Measurements from ENCODE around the gene TYK2. TPM values are rescaled to one million over a fixed set of nuclear protein-coding genes. Genes with fewer than 3 reads are reported as not detected.
"Not testable (repeated sequence)": the region's sequence is repeated elsewhere in the genome, so short reads cannot be mapped to it uniquely, and the experiment has no call there.

The TYK2 gene
- total RNA-seq, 6 donors from 2014 or later = 91.5 to 569 (median 152) TPM

DNA sequence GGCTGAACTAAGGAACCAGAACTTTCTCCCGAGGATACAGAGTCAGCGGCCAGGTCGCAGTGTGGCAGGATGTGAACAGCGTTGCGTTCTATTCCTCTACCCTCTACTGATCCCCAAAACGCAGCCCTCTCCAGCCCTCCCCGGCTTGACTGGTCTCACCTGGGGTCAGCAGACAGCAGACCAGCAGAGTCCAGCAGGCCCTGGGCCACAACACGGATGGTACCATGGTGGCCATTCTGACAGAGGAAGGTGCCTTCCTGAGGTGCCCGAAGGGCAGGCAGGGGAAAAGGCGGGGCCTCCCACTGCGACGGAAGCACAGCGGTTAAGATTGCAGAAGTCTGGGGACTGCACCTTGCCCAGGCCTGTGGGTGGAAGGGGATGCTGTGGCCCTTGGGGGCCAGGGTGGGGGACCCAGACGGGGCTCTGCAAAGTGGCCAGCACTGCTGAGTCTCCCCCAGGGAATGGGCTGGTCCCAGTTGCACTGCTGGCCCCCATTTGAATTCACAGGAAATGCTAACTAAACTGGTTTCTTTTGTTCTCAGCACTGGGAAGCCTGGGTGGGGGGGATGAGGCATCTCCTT, 40.9 kb downstream of the TYK2 start, which contains the start of gene ICAM3:
Gene ICAM3 (minus strand): TSS at position 245 of the 581 bp plus-strand sequence. CDS start 10 bp downstream, at position 235.
- DNase-seq (peak; percentile 59 to 77), ATAC-seq (ENCODE audit: low FRiP score in 2 of 2) (peak; percentile 16 to 64)
- H3K36me3 ChIP-seq = no peaks in the 10 kb centered on the region
- H3K9me3 ChIP-seq = no peaks in the 10 kb centered on the region
- H3K4me1 ChIP-seq = peaks cover under 1 to 21% (median 7%) of the 10 kb centered on the region in 4 donors
- TF ChIP-seq, protein P1, sequence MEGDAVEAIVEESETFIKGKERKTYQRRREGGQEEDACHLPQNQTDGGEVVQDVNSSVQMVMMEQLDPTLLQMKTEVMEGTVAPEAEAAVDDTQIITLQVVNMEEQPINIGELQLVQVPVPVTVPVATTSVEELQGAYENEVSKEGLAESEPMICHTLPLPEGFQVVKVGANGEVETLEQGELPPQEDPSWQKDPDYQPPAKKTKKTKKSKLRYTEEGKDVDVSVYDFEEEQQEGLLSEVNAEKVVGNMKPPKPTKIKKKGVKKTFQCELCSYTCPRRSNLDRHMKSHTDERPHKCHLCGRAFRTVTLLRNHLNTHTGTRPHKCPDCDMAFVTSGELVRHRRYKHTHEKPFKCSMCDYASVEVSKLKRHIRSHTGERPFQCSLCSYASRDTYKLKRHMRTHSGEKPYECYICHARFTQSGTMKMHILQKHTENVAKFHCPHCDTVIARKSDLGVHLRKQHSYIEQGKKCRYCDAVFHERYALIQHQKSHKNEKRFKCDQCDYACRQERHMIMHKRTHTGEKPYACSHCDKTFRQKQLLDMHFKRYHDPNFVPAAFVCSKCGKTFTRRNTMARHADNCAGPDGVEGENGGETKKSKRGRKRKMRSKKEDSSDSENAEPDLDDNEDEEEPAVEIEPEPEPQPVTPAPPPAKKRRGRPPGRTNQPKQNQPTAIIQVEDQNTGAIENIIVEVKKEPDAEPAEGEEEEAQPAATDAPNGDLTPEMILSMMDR (IDR thresholded peaks at IDR 0.05) = no peak
- no peak for TF ChIP-seq POLR2A (IDR thresholded peaks at IDR 0.05)
- TF ChIP-seq EP300 (IDR thresholded peaks at IDR 0.05) = no peak
- no peak for TF ChIP-seq POLR2AphosphoS5 (IDR thresholded peaks at IDR 0.05)
- peak within 1 kb of the TSS; percentile 18 to 82 (median 73) for H3K27ac ChIP-seq
- H3K4me3 ChIP-seq = peak within 1 kb of the TSS in 3 of 4 donors; percentile 9 to 42 (median 36)
- 43 to 48% methylated on average over 7 to 13 of the region's 14 CpGs for WGBS, 2 donors
- H3K27me3 ChIP-seq = no peaks in the 10 kb centered on the region

DNA sequence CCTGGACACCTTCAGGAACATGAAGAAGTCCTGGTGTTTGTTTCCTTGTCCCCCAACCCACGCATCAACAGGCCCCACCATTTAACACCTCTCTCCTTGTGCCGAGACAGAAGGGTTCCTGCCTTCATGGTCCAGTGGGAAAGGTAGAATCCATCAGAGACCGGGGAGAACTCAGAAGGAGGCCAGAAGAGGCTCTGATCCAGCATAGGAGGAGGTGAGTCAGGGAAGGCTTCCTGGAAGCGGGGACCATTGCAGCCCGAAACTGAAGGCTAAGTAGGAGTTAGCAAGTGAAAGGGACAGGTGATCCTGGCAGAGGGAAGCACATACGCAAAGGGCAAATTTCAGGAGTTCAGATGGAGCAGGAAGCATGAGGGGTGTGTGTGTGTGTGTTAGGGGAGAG, 41.4 kb downstream of the TYK2 start:
- peak overlapping the region; percentile 18 to 82 (median 73) for H3K27ac ChIP-seq
- DNase-seq (no peak), ATAC-seq (ENCODE audit: low FRiP score in 2 of 2) (no peak)
- no peaks in the 10 kb centered on the region for H3K27me3 ChIP-seq
- no peaks in the 10 kb centered on the region for H3K9me3 ChIP-seq
- TF ChIP-seq POLR2A (IDR thresholded peaks at IDR 0.05) = no peak
- TF ChIP-seq, protein P1 (IDR thresholded peaks at IDR 0.05) = no peak
- TF ChIP-seq EP300 (IDR thresholded peaks at IDR 0.05) = no peak
- TF ChIP-seq POLR2AphosphoS5 (IDR thresholded peaks at IDR 0.05) = no peak
- peak overlapping the region in 3 of 4 donors; percentile 9 to 42 (median 36) for H3K4me3 ChIP-seq
- H3K36me3 ChIP-seq = no peaks in the 10 kb centered on the region
- 80 to 82% methylated on average over 6 of the region's 6 CpGs for WGBS, 2 donors
- peaks cover 6 to 26% (median 10%) of the 10 kb centered on the region in 4 donors for H3K4me1 ChIP-seq

DNA sequence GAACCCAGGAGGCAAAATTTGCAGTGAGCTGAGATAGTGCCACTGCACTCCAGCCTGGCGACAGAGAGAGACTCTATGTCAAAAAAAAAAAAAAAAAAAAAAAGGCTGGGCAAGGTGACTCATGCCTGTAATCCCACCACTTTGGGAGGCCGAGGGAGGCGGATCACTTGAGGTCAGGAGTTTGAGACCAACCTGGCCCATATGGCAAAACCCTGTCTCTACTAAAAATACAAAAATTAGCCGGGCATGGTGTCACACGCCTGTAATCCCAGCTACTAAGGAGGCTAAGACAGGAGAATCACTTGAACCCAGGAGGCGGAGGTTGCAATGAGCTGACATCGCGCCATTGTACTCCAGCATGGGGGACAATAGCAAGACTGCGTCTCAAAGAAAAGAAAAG, 43.6 kb downstream of the TYK2 start:
- not testable (repeated sequence) for H3K36me3 ChIP-seq; H3K9me3 ChIP-seq; DNase-seq; H3K4me3 ChIP-seq; H3K27ac ChIP-seq; ATAC-seq (ENCODE audit: low FRiP score in 2 of 2); H3K27me3 ChIP-seq
- H3K4me1 ChIP-seq = peaks cover 20 to 43% (median 25%) of the 10 kb centered on the region in 4 donors
- 90 to 97% methylated on average over 9 of the region's 9 CpGs for WGBS, 2 donors

DNA sequence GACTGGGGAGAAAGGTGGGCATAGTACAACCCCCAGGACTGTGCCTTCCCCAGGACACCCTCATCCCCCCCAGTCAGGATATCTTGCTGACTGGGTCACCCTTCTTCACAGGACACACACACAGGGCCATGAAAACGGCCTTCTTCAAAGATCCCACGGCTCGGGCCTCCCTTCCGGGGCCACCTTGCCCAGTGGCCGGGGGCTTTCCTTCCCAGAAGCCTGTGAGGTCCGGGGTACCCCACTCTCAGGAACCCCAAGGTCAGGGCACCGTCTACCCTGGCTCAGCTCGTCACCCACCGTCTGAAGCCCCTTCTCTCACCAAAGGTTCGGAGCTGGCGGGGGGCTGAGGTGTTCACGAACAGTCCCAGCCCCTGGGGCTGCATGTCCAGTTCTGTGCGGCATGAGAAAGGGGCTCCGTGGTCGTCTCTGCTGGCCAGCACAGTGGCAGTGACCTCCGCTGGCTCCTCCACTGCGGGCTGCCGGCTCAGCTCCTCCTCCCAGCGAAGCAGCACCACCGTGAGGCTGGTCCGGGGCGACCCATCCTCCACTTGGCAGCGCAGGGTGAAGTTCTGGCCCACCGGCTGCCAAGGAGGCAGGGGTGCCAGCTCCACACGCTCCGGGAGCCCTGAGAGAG, 44.9 kb downstream of the TYK2 start:
- Histone ChIP-seq H3K4me1 (peaks cover 21 to 49% (median 26%) of the 10 kb centered on the region in 4 donors), H3K36me3 (peaks cover 0 to 2% (median under 1%) of the 10 kb centered on the region in 4 donors), H3K27me3 (no peaks in the 10 kb centered on the region), H3K9me3 (no peaks in the 10 kb centered on the region), H3K4me3 (peak overlapping the region in 2 of 4 donors; percentile 65 to 84), H3K27ac (peak overlapping the region in 3 of 4 donors; percentile 68 to 88 (median 86))
- TF ChIP-seq EP300 (IDR thresholded peaks at IDR 0.05) = no peak
- no peak for TF ChIP-seq POLR2A (IDR thresholded peaks at IDR 0.05)
- TF ChIP-seq, protein P1 (IDR thresholded peaks at IDR 0.05) = no peak
- no peak for TF ChIP-seq POLR2AphosphoS5 (IDR thresholded peaks at IDR 0.05)
- DNase-seq (peak in 1 of 2 donors; percentile 73), ATAC-seq (ENCODE audit: low FRiP score in 2 of 2) (no peak)
- 59 to 64% methylated on average over 2 to 20 of the region's 26 CpGs for WGBS, 2 donors

DNA sequence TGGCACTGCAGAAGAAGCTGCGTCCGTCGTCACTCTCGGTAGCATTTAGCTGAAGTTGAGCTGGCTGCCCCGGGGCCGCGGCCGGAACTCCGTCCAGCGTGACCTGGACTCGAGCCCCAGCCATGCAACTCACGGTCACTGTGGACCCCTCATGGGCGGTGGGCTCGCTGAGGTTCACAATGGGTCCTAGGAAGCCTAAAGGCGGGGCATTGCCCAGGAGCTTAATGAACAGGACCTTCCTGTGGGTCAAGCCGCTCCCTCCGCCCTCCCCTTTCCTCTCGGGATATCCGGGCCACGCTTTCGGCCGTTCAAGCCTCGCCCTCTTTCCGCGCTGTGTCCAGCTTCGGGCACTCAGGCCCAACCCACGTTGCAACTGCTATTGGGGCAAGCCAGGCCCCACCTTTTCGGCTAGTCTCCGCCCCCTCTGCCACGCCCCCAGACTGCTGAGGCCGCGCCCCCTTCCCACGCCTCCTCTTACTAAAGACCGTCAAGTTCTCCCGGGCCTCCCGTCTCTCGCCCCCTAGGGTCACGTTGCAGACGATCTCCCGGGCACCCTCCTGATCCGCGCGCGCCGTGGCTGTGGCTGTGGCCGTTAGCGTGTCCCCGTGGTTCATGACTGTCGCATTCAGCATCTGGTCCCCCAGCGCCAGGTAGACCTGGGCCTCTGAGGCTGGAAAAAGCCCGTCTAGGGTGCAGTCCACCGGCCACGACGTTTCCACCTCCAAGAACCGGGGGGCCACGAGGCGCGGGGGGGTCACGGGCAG, 45.6 kb downstream of the TYK2 start:
- no peaks in the 10 kb centered on the region for H3K27me3 ChIP-seq
- peak; percentile 97 to 98 for DNase-seq
- 17 to 45% methylated on average over 29 to 49 of the region's 59 CpGs for WGBS, 2 donors
- no peaks in the 10 kb centered on the region for H3K9me3 ChIP-seq
- H3K27ac ChIP-seq = peak overlapping the region; percentile 68 to 90 (median 87)
- H3K4me3 ChIP-seq = peak overlapping the region; percentile 56 to 84 (median 63)
- peak; percentile 91 to 93 for ATAC-seq (ENCODE audit: low FRiP score in 2 of 2)
- TF ChIP-seq POLR2AphosphoS5 (IDR thresholded peaks at IDR 0.05) (peak; percentile 71 to 83), EP300 (IDR thresholded peaks at IDR 0.05) (no peak), POLR2A (IDR thresholded peaks at IDR 0.05) (peak in 2 of 4 donors; percentile 45 to 68)
- TF ChIP-seq, protein P1 (IDR thresholded peaks at IDR 0.05) = peak in 2 of 6 experiments; percentile 12 to 27
- H3K4me1 ChIP-seq = peaks cover 21 to 48% (median 26%) of the 10 kb centered on the region in 4 donors
- H3K36me3 ChIP-seq = peaks cover 0 to 9% (median 6%) of the 10 kb centered on the region in 4 donors
